GM12875 (cell line): Measurements from ENCODE around the gene OR51A4.
"Not testable (repeated sequence)": the region's sequence is repeated elsewhere in the genome, so short reads cannot be mapped to it uniquely, and the experiment has no call there.

Source experiments
- H3K4me3 ChIP-seq: one replicate; pipeline ENCODE4 v1.5.1; 2011; ENCODE audit warnings: low read depth, low read length, control low read depth
- CTCF ChIP-seq: IDR thresholded peaks from 2 replicates; pipeline ENCODE4 v1.5.1; 2011; ENCODE audit warnings: low read depth, mild to moderate bottlenecking, control low read depth, inconsistent platforms, low read length, moderate library complexity, borderline replicate concordance; ENCODE audit not compliant: insufficient read depth

Gene OR51A4

GRCh38 chr11:4962816-4963215 is 15.4 kb upstream of the OR51A4 start:
- no peak for TF ChIP-seq CTCF
- H3K4me3 ChIP-seq: no peak overlapping the region

- no peak overlapping the region for H3K4me3 ChIP-seq
- TF ChIP-seq CTCF: no peak
Observed at GRCh38 chr11:4960877-4961276, 13.5 kb upstream of the OR51A4 start.

- no peak overlapping the region for H3K4me3 ChIP-seq
- no peak for TF ChIP-seq CTCF
Observed at GRCh38 chr11:4957396-4957795, 10.0 kb upstream of the OR51A4 start.

DNA sequence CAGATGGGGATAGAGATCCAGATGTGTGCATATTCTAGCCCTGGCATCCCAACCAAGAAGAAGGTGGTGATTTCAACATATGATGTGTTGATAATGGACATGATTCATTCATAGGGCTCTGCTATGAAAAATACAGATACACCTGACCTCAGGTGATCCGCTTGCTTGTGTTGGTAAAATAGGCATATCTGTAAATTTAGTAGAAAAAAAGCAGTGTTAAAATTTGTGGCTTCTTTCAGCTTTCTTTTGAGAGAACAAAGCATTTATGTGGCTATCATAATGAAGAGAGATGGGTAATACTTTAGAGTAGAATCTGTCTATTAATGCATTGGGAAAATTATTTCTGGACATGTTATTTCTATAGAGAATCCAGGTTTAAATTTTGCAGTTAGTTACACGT is 8.2 kb upstream of the OR51A4 start, which contains the start of gene OR51A2:
Gene OR51A2, minus strand, starts transcription at position 101 of the 400 bp plus-strand sequence. Its CDS starts 0 bp downstream, at position 101.
- H3K4me3 ChIP-seq: not testable (repeated sequence)

GRCh38 chr11:4936745-4937144 is 10.7 kb downstream of the OR51A4 start:
- H3K4me3 ChIP-seq: no peak overlapping the region
- TF ChIP-seq CTCF: no peak

DNA sequence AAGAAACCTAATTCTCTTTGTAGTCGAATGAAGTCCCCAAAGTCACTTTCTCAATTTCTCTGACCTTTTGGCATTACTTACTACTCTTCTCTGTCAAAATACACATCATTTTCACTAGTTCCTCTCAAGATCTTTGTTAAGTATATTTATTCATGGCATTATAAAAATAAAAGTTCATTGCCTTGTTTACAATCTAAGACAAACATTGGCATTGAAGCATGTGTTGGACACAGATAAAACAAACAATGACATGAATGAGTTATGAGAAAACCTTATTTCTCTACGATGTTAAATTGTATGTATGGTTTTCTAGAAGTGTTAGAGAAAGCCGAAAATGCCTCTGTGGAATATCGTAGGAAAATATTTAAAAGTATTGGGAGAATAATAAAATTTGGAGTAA is 14.7 kb downstream of the OR51A4 start:
- TF ChIP-seq CTCF: no peak
- H3K4me3 ChIP-seq: no peak overlapping the region

- H3K4me3 ChIP-seq: no peak overlapping the region
- no peak for TF ChIP-seq CTCF
Observed at GRCh38 chr11:4926608-4927007, 20.8 kb downstream of the OR51A4 start.

DNA sequence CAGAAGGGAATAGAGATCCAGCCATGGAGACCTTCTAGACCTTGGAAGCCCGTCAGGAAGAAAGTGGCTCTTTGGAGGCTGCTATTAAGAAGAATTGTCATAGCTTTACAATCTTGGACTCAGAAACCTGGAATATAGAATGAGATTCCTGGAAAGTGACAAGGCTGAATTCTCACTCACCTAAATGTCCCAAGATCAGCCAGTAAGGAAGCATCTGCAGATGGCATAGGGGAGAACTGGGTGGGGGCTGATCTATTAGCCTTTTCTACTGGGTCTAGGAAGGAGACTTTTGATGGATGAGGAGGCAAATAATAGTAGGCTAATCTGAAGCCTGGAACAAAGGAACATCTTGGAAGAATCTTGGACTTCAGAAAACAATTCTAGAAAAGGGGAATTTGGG is 23.2 kb downstream of the OR51A4 start, which contains the start of gene OR51G1:
Gene OR51G1, minus strand, starts transcription at position 101 of the 400 bp plus-strand sequence. Its CDS starts 0 bp downstream, at position 101.
- no peak for TF ChIP-seq CTCF
- no peak within 1 kb of the TSS for H3K4me3 ChIP-seq
